ENCODE measurements around the gene KCMF1.

KCMF1 gene

GRCh38 chr2:85071096-85071495 lies 100.1 kb downstream of the KCMF1 start:
- Histone ChIP-seq H3K27me3 (ENCODE audit: control insufficient read depth in 1 of 2, insufficient read depth in 2 of 2, low read length in 2 of 2) (no peaks in the 10 kb centered on the region), H3K4me3 (ENCODE audit: low read depth in 1 of 2, low read length in 2 of 2) (no peak overlapping the region), H3K9ac (ENCODE audit: low read length) (no peak overlapping the region), H3K36me3 (ENCODE audit: insufficient read depth, low read length) (no peaks in the 10 kb centered on the region), H3K9me3 (ENCODE audit: low read length) (no peaks in the 10 kb centered on the region), H3K4me1 (ENCODE audit: insufficient read depth, low read length) (peaks cover 11% of the 10 kb centered on the region), H3K27ac (ENCODE audit: low read depth, low read length) (no peak overlapping the region)

DNA sequence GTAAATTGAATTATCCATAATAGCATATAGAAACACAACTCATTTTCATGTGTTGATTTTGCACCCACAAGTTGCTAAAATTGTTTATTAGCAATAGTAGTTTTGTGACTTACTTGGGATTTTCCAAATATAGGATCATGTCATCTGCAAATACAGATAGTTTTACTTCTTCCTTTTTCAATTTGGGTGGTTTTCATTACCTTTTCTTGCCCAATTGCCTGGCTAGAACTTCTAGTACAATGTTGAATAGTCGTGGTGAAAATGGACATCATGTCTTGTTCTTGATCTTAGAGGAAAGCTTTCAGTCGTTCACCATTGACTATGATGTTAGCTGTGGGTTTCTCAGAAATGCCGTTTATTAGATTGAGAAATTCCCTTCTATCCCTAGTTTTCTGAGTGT lies 102.1 kb downstream of the KCMF1 start:
- no peak overlapping the region for H3K9ac ChIP-seq (ENCODE audit: low read length)

DNA sequence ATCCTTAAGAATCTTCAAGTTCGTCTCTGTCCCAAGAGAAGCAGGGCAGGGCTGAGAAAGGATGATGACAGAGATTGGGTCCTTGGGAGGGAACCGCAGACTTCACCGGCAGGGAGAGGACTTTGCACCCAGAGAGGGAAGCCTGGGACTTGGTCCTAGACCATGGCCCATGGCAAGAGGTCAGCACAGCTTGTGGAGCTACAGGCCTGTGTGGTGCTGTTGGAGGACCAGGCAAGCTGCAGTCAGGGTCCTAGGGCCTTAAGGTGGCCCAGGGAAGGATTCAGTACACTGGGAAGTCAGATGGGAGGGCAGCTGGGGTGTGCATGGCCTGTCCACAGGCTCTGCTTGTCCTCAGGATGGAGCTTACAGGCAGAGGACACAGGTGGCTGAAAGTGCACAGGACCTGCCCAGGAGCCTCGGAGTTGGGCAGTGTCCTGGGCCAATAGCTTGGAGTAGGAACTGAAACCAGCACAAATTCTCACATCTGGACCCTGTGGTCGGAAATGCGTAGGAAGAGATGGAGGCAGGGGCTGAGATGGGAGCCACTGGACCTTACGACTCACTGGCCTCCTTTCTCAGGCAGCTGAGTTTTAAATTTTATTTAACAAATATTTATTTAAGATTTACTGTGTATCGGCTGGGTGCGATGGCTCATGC lies 105.8 kb downstream of the KCMF1 start:
- Histone ChIP-seq H3K27ac (ENCODE audit: low read depth, low read length) (no peak overlapping the region), H3K9ac (ENCODE audit: low read length) (no peak overlapping the region), H3K27me3 (ENCODE audit: control insufficient read depth in 1 of 2, insufficient read depth in 2 of 2, low read length in 2 of 2) (no peaks in the 10 kb centered on the region)

More for the DNA sequence above, 102.1 kb downstream of the KCMF1 start:
- Histone ChIP-seq H3K9me3 (ENCODE audit: low read length) (no peaks in the 10 kb centered on the region), H3K36me3 (ENCODE audit: insufficient read depth, low read length) (no peaks in the 10 kb centered on the region), H3K27ac (ENCODE audit: low read depth, low read length) (no peak overlapping the region), H3K27me3 (ENCODE audit: control insufficient read depth in 1 of 2, insufficient read depth in 2 of 2, low read length in 2 of 2) (no peaks in the 10 kb centered on the region), H3K4me1 (ENCODE audit: insufficient read depth, low read length) (no peaks in the 10 kb centered on the region), H3K4me3 (ENCODE audit: low read depth in 1 of 2, low read length in 2 of 2) (no peak overlapping the region)

DNA sequence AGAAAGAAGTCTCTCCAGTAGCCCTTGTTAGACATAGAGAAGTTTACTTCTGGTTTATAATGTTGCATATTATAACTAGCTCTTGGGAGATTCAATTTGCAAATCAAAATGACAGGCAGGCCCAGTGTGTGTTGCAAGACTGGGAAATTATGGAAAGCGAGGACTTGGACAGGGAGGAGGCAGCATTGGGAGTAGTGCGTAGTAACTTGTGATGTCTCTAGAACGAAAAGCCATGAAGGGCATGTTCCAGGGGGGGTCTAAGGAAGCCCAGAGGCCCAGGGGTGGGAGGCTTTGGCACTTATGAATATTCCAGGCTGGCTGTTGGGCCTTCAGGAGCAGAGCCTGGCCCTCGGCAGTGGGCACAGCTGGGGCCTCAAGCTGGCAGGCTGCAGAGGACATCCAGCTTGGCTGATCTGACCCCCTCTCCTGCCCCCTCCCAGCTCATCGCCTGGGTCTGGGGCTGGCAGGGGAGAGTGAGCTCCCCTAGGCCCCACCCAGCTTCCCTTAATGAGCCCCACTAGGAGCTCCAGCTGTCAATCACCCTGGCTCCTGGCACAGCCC lies 107.0 kb downstream of the KCMF1 start:
- Histone ChIP-seq H3K27me3 (ENCODE audit: control insufficient read depth in 1 of 2, insufficient read depth in 2 of 2, low read length in 2 of 2) (no peaks in the 10 kb centered on the region), H3K4me1 (ENCODE audit: insufficient read depth, low read length) (no peaks in the 10 kb centered on the region), H3K9ac (ENCODE audit: low read length) (no peak overlapping the region), H3K36me3 (ENCODE audit: insufficient read depth, low read length) (no peaks in the 10 kb centered on the region), H3K27ac (ENCODE audit: low read depth, low read length) (no peak overlapping the region), H3K4me3 (ENCODE audit: low read depth in 1 of 2, low read length in 2 of 2) (no peak overlapping the region), H3K9me3 (ENCODE audit: low read length) (peaks cover 9% of the 10 kb centered on the region)

More for the DNA sequence above, 105.8 kb downstream of the KCMF1 start:
- Histone ChIP-seq H3K9me3 (ENCODE audit: low read length) (peaks cover 4% of the 10 kb centered on the region), H3K36me3 (ENCODE audit: insufficient read depth, low read length) (no peaks in the 10 kb centered on the region), H3K4me1 (ENCODE audit: insufficient read depth, low read length) (no peaks in the 10 kb centered on the region), H3K4me3 (ENCODE audit: low read depth in 1 of 2, low read length in 2 of 2) (no peak overlapping the region)

DNA sequence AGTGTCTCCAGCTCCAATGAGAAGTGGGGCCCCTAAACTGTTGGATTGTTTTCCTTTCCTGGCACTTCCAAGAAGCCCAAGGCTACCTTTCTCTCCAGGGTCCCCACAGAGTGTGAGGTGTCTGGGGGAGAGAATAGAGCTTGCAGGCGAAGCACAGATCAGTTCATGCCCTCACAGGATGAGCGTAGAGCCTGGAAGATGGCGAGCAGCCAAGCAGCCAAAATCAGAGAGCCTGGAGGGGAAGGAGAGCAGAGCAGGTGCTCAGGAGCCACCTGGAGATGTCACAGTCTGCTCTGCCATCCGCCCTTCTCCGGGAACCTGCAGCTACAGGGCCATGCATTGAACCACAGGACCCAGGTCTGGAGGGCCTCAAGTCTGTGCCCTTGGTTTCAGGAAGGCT lies 107.6 kb downstream of the KCMF1 start:
- H3K9ac ChIP-seq (ENCODE audit: low read length), result no peak overlapping the region
- no peaks in the 10 kb centered on the region for H3K27me3 ChIP-seq (ENCODE audit: control insufficient read depth in 1 of 2, insufficient read depth in 2 of 2, low read length in 2 of 2)
- H3K36me3 ChIP-seq (ENCODE audit: insufficient read depth, low read length), result no peaks in the 10 kb centered on the region
- H3K9me3 ChIP-seq (ENCODE audit: low read length), result peaks cover 9% of the 10 kb centered on the region
- no peaks in the 10 kb centered on the region for H3K4me1 ChIP-seq (ENCODE audit: insufficient read depth, low read length)
- H3K4me3 ChIP-seq (ENCODE audit: low read depth in 1 of 2, low read length in 2 of 2), result no peak overlapping the region
- H3K27ac ChIP-seq (ENCODE audit: low read depth, low read length), result no peak overlapping the region

DNA sequence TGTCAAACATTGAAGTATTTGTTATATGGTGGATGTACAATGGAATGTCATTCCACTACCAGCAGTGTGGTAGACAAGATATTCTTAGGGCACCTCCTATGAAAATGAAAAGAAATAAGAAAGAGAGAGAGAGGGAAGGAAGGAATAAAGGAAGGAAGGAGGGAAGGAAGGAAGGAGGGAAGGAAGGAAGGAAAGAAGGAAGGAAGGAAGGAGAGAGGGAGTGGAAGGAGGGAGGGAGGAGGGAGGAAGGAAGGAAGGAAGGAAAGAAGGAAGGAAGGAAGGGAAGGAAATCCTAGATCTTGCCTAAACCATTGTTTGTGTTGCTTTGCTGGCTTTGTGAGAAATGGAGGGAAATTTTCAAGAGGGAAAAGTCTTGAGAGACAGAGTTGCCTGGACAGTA lies 112.1 kb downstream of the KCMF1 start:
- no peaks in the 10 kb centered on the region for H3K36me3 ChIP-seq (ENCODE audit: insufficient read depth, low read length)
- no peaks in the 10 kb centered on the region for H3K4me1 ChIP-seq (ENCODE audit: insufficient read depth, low read length)
- H3K9me3 ChIP-seq (ENCODE audit: low read length), result peaks cover 9% of the 10 kb centered on the region
- no peak overlapping the region for H3K4me3 ChIP-seq (ENCODE audit: low read depth in 1 of 2, low read length in 2 of 2)
- H3K9ac ChIP-seq (ENCODE audit: low read length), result no peak overlapping the region
- H3K27me3 ChIP-seq (ENCODE audit: control insufficient read depth in 1 of 2, insufficient read depth in 2 of 2, low read length in 2 of 2), result no peaks in the 10 kb centered on the region
- H3K27ac ChIP-seq (ENCODE audit: low read depth, low read length), result no peak overlapping the region

GRCh38 chr2:85085563-85085962 lies 114.6 kb downstream of the KCMF1 start:
- Histone ChIP-seq H3K27me3 (ENCODE audit: control insufficient read depth in 1 of 2, insufficient read depth in 2 of 2, low read length in 2 of 2) (no peaks in the 10 kb centered on the region), H3K4me1 (ENCODE audit: insufficient read depth, low read length) (no peaks in the 10 kb centered on the region)

GRCh38 chr2:85087541-85087940 lies 116.6 kb downstream of the KCMF1 start:
- Histone ChIP-seq H3K9me3 (ENCODE audit: low read length) (no peaks in the 10 kb centered on the region), H3K4me3 (ENCODE audit: low read depth in 1 of 2, low read length in 2 of 2) (no peak overlapping the region), H3K36me3 (ENCODE audit: insufficient read depth, low read length) (no peaks in the 10 kb centered on the region), H3K27ac (ENCODE audit: low read depth, low read length) (no peak overlapping the region), H3K4me1 (ENCODE audit: insufficient read depth, low read length) (no peaks in the 10 kb centered on the region), H3K9ac (ENCODE audit: low read length) (no peak overlapping the region), H3K27me3 (ENCODE audit: control insufficient read depth in 1 of 2, insufficient read depth in 2 of 2, low read length in 2 of 2) (no peaks in the 10 kb centered on the region)

More at GRCh38 chr2:85085563-85085962, 114.6 kb downstream of the KCMF1 start:
- no peaks in the 10 kb centered on the region for H3K36me3 ChIP-seq (ENCODE audit: insufficient read depth, low read length)
- no peak overlapping the region for H3K4me3 ChIP-seq (ENCODE audit: low read depth in 1 of 2, low read length in 2 of 2)
- H3K27ac ChIP-seq (ENCODE audit: low read depth, low read length), result no peak overlapping the region
- H3K9me3 ChIP-seq (ENCODE audit: low read length), result peaks cover 9% of the 10 kb centered on the region
- H3K9ac ChIP-seq (ENCODE audit: low read length), result no peak overlapping the region

GRCh38 chr2:85088921-85089320 lies 118.0 kb downstream of the KCMF1 start:
- Histone ChIP-seq H3K27me3 (ENCODE audit: control insufficient read depth in 1 of 2, insufficient read depth in 2 of 2, low read length in 2 of 2) (no peaks in the 10 kb centered on the region), H3K36me3 (ENCODE audit: insufficient read depth, low read length) (no peaks in the 10 kb centered on the region), H3K9me3 (ENCODE audit: low read length) (no peaks in the 10 kb centered on the region), H3K27ac (ENCODE audit: low read depth, low read length) (no peak overlapping the region), H3K4me1 (ENCODE audit: insufficient read depth, low read length) (no peaks in the 10 kb centered on the region), H3K4me3 (ENCODE audit: low read depth in 1 of 2, low read length in 2 of 2) (no peak overlapping the region), H3K9ac (ENCODE audit: low read length) (no peak overlapping the region)

- Histone ChIP-seq H3K27me3 (ENCODE audit: control insufficient read depth in 1 of 2, insufficient read depth in 2 of 2, low read length in 2 of 2) (no peaks in the 10 kb centered on the region), H3K9ac (ENCODE audit: low read length) (no peak overlapping the region), H3K36me3 (ENCODE audit: insufficient read depth, low read length) (no peaks in the 10 kb centered on the region), H3K9me3 (ENCODE audit: low read length) (no peaks in the 10 kb centered on the region), H3K27ac (ENCODE audit: low read depth, low read length) (no peak overlapping the region), H3K4me1 (ENCODE audit: insufficient read depth, low read length) (no peaks in the 10 kb centered on the region), H3K4me3 (ENCODE audit: low read depth in 1 of 2, low read length in 2 of 2) (no peak overlapping the region)
Measured at GRCh38 chr2:85089585-85089984, 118.6 kb downstream of the KCMF1 start.

GRCh38 chr2:85091838-85092237 lies 120.9 kb downstream of the KCMF1 start:
- Histone ChIP-seq H3K27ac (ENCODE audit: low read depth, low read length) (no peak overlapping the region), H3K4me3 (ENCODE audit: low read depth in 1 of 2, low read length in 2 of 2) (no peak overlapping the region), H3K36me3 (ENCODE audit: insufficient read depth, low read length) (no peaks in the 10 kb centered on the region), H3K9me3 (ENCODE audit: low read length) (no peaks in the 10 kb centered on the region), H3K4me1 (ENCODE audit: insufficient read depth, low read length) (no peaks in the 10 kb centered on the region), H3K27me3 (ENCODE audit: control insufficient read depth in 1 of 2, insufficient read depth in 2 of 2, low read length in 2 of 2) (no peaks in the 10 kb centered on the region), H3K9ac (ENCODE audit: low read length) (no peak overlapping the region)

DNA sequence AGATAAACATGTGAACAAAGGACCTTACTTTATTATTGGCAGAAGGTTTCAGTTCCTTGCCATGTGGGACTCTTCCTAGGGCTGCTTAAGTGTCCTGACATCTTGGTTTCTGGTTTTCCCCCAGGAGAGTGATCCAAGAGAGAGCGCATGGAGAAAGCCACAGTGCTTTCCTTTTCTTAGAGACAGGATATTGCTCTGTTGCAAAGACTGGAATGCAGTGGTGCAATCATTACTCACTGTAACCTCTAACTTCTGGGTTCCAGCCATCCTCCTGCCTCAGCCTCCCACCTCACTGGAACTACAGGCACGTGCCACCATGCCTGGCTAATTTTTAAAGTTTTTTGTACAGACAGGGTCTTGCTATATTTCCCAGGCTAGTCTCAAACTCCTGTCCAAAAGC lies 124.1 kb downstream of the KCMF1 start:
- Histone ChIP-seq H3K4me3 (ENCODE audit: low read depth in 1 of 2, low read length in 2 of 2) (no peak overlapping the region), H3K27me3 (ENCODE audit: control insufficient read depth in 1 of 2, insufficient read depth in 2 of 2, low read length in 2 of 2) (no peaks in the 10 kb centered on the region), H3K9ac (ENCODE audit: low read length) (no peak overlapping the region), H3K9me3 (ENCODE audit: low read length) (no peaks in the 10 kb centered on the region), H3K4me1 (ENCODE audit: insufficient read depth, low read length) (no peaks in the 10 kb centered on the region), H3K36me3 (ENCODE audit: insufficient read depth, low read length) (no peaks in the 10 kb centered on the region), H3K27ac (ENCODE audit: low read depth, low read length) (no peak overlapping the region)

Measured in muscle layer of colon (tissue), 2 donors.